Fibroblast of skin of scalp (primary cell): ENCODE measurements around the gene PDE6B.

Experiments
- DNase-seq: peaks from one replicate; pipeline ENCODE4 v3.0.0-alpha.2; 2013

PDE6B gene

DNA sequence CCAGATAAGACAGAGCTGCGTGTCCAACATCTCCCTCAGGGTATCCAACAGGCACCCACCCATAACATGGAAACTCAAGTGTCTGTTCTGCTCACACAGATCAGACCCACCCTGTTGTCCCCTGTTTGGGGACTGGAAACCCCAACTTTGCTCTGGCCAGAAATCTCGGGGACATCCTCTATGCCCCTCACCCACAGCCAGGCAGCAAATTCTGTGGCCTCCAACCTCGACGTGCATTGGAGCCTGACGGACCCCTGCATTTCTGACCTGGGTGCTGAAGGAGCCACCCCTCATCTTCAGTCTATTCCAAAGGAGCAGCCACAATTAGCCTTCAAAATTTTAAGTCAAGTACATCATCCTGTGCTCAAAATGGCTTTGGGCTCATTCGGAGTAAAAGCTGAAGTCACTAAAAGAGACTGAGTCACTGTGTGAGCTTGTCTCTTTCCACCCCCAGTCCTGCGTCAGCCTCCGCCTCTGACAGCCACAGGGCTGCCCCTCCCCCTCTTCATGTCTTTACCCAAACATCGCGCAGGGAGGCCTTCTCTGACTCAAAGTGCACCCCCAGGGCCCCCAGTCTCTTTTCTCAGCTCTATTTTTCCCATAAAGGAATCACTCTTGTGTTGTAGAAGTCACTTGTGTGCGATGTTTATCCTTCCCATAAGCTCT is 24.4 kb upstream of the PDE6B start:
- DNase-seq = no peak

DNA sequence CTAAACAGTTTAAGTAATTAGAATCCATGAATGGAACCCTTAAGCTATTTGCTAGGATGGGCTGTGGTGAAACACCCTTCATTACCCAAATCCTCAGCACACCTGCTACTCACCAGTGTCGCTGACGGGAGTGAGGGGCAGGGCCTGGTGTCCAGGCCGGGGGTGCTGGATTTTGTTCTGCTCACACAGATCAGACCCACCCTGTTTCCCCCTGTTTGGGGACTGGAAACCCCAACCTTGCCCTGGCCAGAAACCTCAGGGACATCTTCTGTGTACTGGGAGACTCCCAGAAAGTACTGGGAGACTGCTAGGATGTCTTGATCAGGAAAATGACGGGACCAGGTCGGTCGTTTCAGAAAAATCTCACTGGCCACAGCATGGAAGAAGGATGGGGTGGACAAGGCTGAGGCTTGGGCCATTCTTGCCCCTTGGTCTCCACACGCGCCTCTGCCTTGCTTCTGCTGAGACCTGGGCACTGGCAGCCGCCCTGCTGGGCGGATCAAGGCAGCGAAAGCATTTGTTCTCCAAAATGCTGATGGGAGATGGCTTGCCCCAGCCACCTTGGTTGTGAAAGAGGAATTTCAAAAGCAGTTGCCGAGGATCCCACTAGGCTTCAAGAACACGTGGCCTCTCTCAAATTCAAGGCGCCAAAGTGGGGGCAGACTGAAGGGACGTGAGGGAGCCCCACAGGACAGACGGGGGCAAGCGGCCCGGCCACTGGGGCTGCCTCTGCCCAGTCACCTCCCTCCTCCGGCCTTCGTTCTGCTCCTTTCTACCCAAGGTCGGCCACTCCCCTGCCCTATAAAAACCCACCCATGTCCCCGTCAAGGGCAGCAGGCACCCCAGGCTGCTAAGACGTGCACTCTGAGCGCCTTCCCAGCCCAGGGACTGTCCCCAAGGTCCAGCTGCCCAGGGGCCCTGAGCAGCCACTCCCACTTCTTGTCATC is 23.5 kb upstream of the PDE6B start:
- no peak for DNase-seq

DNA sequence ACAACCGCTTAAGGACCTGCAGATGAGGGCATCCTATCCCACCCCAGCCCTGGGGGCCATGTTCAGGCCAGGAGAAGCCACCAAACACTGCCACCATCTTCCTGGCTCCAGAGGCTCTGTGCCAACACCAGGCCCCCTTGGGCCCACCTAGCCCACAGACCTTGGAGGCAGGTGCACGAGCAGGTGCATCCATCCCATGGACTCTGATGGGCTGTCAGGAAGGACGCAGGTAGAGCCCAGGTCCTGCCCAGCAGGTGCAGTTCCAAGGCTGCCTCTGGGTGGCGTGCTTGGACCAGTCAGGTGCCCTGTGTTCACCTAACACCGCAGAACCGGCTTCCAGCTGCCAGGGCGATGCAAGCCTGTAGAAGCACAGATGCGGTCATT is 22.8 kb upstream of the PDE6B start:
- DNase-seq = no peak

DNA sequence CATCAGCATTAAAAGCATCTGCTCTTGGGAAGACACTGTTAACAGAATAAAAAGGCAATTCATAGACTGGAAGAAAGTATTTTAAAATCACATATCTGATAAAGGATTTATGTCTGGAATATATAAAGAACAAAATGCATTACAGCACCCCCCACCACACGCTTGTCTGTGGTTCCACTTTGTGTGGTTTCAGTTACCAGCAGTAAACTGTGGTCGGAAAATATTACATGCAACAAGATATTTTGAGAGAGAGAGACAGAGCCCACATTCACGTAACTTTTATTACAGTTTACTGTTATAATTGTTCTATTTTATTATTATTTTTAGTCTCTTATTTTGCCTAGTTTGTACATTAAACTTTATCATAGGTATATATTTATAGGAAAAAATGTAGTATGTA is 21.2 kb upstream of the PDE6B start:
- DNase-seq = no peak

DNA sequence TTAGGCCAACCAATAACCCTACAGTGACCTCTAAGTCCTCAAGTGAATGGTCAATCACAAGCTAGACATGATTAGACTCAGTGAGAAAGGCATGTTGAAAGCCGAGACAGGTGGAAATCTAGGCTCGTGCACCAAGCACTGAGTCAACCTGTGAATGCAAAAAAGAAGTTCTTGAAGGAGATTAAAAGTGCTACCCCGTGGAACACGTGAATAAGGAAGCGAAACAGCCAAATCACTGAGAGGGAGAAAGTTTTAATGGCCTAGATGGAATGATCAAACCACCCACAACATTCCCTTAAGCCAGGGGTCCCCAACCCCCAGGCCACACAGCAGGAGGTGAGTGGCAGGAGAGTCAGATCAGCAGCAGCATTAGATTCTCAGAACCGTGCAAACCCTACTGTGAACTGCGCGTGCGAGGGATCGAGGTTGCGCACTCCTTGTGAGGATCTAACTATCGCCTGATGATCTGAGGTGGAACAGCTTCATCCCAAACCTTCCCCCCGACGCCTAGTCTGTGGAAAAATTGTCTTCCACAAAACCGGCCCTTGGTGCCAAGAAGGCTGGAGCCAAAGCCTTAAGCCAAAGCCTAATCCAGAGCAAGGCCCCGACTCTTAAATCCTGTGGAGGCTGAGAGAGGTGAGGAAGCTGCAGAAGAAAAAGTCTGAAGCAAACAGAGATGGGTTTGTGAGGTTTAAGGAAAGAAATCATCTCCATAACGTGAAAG is 19.5 kb upstream of the PDE6B start:
- no peak for DNase-seq

DNA sequence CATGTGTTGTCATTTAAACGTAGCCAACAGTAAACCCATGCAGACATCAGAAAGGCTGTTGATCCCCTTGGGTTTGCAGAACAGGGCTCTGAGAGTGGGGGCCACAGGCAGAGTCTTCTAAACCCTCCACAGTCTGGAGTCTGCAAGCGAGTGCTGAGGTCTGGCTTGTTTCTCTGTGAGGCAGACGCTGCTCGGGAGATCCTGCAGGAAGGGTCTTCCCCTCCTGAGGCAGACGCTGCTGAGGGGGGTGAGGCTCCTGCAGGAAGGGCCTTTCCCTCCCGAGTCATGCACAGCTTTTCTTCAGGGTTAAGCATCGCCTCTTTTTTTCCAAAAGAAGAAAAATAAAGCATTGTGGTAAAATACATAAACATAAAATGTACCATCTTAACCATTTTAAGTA is 17.1 kb upstream of the PDE6B start:
- no peak for DNase-seq

DNA sequence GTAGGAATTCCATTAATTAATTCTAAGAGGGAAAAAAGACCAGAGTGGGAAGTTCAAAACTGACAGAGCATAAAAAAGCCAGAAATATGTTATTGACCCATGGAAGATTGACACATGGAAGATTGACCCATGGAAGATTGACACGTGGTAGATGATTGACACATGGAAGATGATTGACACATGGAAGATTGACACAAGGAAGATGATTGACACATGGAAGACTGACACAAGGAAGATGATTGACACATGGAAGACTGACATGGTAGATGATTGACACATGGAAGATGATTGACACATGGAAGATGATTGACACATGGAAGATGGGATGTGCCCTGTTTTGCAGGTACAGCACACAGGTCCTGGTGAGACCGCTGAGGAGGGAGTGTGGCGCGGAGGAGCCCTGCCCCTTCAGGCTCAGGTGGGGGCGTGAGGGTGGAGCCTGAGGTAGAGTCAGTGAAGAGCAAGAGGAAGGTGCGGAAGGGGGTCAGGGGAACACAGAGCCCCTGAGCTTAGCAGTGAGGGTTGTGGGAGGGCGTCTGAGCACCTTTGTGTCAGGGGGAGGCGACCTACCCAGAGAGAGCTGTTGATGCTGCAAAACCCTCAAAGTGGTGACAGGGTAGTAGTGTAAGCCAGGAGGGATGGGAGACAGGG is 15.8 kb upstream of the PDE6B start:
- no peak for DNase-seq

DNA sequence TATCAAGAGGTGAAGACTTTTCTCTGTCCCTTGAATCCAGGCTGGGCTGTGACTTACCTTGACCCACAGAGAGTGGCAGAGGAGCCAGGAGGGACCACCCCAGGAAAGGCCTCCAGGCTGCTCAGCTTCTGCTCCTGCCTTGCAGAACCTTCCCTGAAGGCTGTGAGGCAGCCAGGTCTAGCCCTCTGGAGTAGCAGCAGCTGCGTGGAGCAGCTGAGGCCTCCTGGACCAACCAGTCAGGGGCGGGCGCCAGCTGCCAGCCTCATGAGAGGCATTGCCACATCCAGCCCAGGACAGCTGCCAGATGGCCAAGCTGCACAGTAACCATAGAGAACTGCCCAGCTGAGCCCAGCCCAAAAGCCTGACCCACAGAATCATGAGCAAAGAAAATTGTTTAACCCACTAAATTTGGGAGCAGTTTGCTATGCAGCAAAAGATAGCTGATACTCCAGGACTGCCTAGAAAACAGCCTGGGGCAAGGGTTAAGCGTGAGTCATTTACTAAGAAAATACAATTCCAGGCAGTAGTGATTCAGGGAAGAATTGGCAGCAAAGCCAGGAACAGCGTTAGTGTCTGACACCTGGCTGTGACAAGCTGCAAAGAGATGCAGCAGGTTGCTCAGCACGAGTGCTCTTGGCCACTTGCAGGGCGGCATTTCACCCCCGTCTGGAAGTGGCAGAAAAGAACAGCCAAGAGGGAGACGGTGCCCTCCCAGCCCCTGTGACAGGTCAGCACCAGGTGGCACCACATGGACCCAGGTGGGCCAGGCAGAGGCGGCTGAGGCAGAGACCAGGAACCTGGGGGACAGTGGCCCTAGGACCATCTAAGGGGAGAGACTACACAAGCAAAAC is 14.7 kb upstream of the PDE6B start:
- DNase-seq = no peak

DNA sequence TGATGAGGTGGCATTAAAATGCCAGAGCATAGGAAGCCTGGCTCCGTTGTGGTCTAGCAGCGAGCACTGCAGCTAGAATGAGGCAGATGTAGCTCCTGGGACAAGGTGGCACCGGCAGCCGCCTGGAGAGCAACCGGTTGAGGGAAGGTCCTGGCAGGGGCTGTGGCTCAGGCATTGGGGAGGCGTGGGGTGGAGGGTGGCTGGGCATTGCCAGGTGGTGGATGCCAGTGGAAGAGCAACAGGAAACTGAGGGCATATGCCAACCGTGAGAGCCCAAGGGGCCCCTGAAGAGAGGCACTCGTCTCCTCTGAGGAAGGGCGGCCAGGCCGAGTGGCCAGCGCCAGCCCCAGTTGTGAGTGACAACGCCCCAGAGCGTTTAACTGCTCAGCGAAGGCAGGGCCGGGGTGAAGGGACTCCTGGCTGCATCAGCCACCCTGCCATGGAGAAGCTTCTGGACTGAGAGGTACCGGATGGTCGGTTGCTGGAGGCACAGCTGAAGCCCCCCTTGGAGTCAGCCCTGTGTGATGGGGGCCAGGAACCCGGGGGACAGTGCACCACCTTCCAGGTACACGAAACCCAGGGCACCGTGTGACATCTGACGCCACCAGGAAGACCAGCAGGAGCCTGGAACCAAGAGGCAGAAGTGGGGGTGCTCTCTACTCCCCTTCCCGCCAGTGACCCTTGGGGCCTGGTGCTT is 13.2 kb upstream of the PDE6B start:
- no peak for DNase-seq

DNA sequence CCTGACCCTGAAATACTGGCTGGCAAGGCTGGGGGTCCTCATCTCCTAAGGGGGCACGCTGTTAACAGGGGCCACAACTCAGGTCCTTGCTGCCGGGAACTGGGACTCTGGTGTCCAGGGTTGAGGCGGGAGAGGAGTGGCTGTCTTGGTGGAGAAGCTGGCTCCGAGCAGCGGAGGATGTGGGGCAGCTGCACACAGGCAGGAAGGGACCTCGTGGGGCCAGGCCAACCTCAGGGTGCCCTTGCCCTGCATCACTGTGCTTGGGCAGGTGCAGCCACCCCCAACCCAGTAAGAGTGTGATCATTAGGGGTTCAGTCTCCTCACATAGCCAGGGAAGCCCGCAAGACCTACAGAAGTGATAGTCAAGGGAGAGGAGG is 12.6 kb upstream of the PDE6B start:
- DNase-seq = no peak

DNA sequence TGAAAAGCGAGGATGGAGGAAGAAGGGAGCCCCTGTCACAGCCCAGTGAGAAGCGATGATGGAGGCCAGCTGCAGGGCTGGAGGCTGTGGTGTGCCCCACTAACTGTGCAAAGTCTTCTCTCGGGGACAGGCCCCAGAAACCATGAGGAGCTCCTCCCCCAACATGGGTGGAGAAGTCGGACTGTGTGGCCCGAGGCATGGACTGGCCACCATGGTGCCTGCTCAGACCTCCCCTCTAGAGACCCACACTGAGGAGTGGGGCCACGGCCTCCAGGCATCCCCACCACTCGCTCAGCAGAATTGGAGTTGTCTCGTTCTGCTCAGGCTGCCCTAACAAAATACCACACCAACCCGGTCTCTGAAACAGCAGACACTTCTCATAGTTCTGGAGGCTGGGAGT is 12.2 kb upstream of the PDE6B start:
- no peak for DNase-seq

DNA sequence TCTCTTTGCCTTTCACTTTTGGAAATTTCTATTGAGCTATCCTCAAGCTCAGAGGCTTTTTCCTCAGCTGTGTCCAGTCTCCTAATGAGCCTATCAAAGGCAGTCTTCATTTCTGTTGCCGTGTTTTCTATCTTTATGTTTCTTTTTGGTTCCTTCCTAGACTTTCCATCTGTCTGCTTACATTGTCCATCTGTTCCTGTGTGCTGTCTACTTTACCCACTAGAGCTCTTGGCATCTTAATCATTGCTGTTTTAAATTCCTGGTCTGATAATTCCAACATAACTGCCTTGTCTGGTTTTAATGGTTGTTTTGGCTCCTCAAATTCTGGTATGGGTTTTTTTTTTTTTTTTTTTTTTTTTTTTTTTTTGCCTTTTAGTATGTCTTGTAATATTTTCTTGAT is 9.3 kb upstream of the PDE6B start:
- DNase-seq = no peak

DNA sequence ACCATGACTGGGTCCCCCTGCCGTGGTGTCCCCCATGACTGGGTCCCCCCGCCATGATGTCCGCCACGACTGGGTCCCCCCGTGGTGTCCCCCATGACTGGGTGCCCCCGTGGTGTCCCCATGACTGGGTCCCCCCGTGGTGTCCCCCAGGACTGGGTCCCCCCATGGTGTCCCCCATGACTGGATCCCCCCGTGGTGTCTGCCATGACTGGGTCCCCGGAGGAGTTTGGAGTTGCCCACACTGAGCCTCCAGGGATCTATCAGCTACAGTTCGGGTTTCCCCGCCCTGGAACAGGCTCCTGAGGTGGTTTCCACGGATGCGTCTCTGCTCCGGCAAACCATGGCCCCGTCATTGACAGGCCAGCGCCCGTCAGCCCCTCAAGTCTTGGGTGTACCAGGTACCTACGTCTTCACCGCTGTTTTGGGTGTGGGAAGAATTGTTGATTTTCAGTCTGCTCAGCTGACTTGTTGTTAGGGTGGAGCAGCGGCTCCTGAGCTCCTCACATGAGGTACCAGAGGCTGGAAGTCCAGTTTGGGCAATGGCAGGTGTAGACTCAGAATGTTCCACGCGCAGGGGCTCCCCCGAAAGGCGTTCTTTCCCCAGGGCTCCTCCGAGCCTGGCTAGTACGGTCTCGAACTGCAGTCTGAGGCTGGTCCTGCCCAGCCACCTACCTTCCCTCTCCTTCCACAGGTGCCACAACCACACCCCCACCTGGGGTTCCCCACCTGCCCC is 8.3 kb upstream of the PDE6B start:
- DNase-seq = no peak

DNA sequence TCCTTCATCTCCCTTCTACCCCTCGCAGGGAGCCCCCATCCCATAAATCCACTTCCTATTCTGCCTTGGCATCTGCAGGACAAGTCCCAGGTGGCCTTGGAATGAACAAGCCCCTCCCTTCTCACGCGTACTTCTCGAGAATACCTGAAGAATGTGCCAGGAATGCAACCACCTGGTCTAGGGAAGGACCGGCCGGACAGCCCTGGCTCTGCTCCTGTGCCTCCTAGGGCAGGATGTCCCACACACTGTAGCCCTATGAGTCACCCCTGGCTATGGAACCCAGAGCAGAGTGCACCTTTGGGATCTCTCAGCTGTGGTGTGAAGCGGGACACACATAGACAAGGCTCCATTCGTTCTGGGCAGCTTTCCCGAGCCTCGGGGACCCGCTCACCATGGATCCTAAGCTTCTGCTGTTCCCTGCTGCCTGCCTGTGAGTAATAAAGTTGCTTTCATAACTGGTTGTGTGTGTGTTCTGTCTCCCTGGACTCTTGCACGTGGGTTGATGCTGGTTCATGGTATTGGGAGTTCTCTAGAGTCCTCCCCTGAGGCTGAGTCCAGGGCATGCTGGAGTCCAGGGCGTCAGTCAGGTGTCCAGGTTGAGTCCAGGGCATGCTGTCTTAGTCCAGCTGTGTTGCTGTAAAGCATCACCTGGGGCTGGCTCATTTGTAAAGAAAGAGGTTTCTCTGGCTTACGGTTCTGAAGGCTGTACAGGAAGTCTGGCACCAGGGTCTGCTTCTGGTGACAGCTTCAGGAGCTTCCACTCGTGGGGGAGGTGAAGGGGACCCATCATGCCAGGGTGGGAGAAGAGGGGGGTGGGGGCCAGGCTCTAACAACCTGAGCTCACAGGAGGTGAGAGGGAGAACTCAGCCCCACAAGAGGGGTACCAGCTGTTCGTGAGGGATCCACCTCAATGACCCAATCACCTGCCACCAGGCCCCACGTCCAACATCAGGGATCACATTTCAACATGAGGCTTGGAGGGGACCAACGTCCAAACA is 7.4 kb upstream of the PDE6B start:
- DNase-seq = no peak

DNA sequence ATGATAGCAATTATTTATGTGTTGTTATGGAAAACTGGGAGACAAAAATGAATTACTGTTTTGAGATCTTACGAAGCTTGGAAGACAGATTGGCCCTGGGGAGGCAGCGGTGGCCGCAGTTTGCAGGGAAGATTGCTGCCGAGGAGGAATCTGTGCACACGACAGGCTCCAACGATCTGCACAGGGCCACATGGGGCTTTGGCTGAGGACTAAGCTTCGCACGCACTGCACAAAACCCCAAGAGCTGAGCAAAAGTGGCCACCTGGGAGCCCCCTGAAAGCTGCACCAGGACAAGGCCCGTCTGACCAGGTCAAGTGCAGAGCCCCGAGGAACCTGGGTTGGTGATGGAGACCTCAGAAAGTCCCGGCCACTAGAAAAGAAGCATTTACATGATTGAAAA is 5.2 kb upstream of the PDE6B start:
- no peak for DNase-seq

DNA sequence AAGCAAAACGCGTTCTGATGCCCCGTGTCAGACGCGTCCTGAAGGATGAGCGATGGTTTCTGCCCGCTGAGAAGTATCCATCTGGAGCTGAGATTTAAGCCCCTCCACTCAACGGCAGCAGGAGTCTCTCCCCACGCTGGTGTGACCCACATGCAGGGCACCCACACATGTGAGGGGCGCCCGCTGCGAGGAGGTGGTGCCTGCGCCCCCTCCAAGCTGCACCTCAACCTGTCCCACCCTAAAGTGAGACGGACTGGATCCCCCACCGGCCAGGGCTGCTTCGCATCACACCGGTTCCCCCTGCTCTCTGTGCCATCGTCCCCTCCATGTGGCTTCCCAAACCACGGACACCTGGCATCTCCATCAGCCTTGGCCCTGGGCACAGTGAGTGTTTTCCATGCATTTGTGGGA is 4.5 kb upstream of the PDE6B start:
- no peak for DNase-seq

DNA sequence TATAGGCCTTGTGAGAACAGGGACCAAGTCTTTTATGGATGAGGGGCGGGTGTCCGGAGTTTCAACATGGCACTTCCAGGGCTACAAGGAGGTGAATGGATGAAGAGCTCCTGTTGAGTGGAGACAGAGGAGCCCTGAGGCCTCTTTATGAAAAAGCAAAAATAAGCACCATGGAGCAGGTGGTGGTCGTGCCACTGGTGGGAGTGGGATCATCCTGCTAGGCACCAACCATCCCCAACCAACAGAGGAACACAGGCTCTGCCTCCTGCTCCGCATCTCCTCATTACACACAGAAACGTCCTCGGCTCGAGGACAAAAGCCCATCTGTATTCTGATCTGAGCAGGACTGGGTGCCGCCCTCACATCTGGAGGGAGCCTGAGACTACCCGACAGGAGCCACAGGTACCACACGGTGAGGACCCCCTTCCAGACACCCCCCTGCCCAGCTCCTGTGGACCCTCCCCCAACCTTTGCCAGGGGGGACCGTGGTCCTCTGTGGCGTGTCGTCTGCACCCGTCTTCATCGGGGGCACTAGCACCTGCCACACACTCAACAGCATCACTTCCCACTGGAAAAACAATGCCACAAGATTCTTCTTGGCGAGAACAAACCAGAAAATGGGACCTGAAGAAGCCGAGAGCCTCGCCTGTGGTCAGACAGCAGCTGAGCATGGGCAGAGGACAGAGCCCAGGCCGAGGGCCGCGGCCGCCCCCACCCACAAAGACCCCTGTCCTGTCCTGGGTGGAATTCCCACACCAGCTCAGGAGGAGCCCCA is 3.9 kb upstream of the PDE6B start:
- DNase-seq = no peak
